ENCODE data around the gene COX6B2. TPM values are rescaled to one million over a fixed set of nuclear protein-coding genes. Genes with fewer than 3 reads are reported as not detected.
A peak's percentile ranks its signal among the peaks of the same experiment; 100 is the strongest.

The COX6B2 gene
- total RNA-seq, 2 donors from 2014 or later = 10.2 TPM; not detected in 1

DNA sequence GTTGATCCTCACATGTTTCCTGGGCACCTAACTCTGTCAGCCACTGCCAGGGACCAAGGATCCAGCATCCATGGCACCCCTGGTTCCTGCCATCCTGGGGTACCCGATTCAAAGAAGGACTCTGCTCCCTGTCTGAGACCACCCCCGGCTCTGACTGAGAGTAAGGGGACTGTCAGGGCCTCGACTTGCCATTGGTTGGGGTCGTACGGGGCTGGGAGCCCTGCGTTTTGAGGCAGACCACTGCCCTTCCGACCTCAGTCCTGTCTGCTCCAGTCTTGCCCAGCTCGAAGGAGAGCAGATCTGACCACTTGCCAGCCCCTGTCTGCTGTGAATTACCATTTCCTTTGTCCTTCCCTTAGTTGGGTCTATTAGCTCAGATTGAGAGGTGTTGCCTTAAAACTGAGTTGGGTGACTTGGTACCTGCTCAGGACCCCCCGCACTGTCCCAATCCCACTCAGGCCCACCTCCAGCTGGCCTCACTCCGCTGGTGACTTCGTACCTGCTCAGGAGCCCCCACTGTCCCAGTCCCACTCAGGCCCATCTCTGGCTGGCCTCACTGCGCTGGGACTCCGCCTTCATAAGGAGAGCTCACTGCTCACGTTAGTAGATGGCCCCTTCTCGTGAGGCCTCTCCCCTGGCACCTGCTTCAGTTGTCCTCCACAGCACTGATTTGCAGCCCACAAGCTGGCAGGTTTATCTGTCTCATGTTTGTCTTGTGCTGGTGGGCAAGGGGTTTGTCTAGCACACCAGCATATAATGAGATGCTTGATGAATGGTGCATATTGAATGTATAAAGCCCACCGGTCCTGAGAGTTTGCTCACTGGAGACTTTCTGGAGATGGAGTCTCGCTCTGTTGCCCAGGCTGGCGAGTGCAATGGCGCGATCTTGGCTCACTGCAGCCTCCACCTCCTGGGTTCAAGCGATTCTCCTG lies 35.1 kb upstream of the COX6B2 start:
- no peak overlapping the region for H3K27ac ChIP-seq
- H3K27me3 ChIP-seq (replicated peaks; ENCODE audit: insufficient read depth) = no peaks in the 10 kb centered on the region
- no peak for DNase-seq (ENCODE audit: low spot score)
- 77% methylated on average over 21 of the region's 21 CpGs for WGBS
- intact Hi-C loops (cut with DNase I) = loop anchor here (5.0 kb wide), 2 partner anchors 47 to 87 kb away; no protein-coding TSS in a partner anchor
- peaks cover 0 to 5% of the 10 kb centered on the region in 2 donors for H3K36me3 ChIP-seq
- H3K4me3 ChIP-seq = no peak overlapping the region
- H3K9me3 ChIP-seq = no peaks in the 10 kb centered on the region
- no peak for TF ChIP-seq POLR2A (IDR thresholded peaks at IDR 0.05)
- TF ChIP-seq CTCF (IDR thresholded peaks at IDR 0.05) = no peak
- TF ChIP-seq POLR2AphosphoS5 (IDR thresholded peaks at IDR 0.05) = no peak
- peaks cover 25% of the 10 kb centered on the region for H3K4me1 ChIP-seq (replicated peaks)

- 68% methylated on average over 24 of the region's 24 CpGs for WGBS
- Histone ChIP-seq H3K4me3 (peak overlapping the region; percentile 17 to 74), H3K9me3 (no peaks in the 10 kb centered on the region), H3K36me3 (peaks cover 0 to 5% of the 10 kb centered on the region in 2 donors), H3K27me3 (replicated peaks; ENCODE audit: insufficient read depth) (no peaks in the 10 kb centered on the region), H3K4me1 (replicated peaks) (peaks cover 30% of the 10 kb centered on the region), H3K27ac (no peak overlapping the region)
- intact Hi-C loops (cut with DNase I) = loop anchor here (5.0 kb wide), 2 partner anchors 46 to 86 kb away; no protein-coding TSS in a partner anchor
- DNase-seq (ENCODE audit: low spot score) = no peak
- no peak for TF ChIP-seq POLR2A (IDR thresholded peaks at IDR 0.05)
- no peak for TF ChIP-seq CTCF (IDR thresholded peaks at IDR 0.05)
- no peak for TF ChIP-seq POLR2AphosphoS5 (IDR thresholded peaks at IDR 0.05)
Observed at GRCh38 chr19:55387736-55388497, 33.4 kb upstream of the COX6B2 start.

DNA sequence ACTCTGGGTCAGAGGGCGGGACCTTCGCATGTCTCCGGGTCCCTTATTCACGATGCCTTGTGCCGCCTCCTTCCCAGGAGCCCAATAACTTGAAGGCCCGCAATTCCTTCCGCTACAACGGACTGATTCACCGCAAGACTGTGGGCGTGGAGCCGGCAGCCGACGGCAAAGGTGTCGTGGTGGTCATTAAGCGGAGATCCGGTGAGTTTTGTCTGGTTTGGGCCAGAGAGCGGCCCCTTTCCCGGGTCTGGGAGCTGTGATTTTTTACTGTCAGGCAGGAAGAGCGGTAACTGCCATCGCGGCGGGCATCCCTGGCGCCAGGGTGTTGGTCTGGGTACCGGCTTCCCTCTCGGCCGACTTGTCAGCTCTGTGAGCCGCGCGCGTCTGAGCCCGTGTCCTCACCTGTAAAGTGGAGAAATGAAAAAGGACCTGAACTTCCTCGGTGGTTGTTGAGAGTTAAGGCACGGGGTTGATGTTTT lies 32.0 kb upstream of the COX6B2 start:
- no peak for DNase-seq (ENCODE audit: low spot score)
- Histone ChIP-seq H3K4me3 (peak overlapping the region; percentile 74 to 78), H3K9me3 (no peaks in the 10 kb centered on the region), H3K36me3 (peaks cover 0 to 5% of the 10 kb centered on the region in 2 donors), H3K27ac (peak overlapping the region; percentile 93 to 96), H3K27me3 (replicated peaks; ENCODE audit: insufficient read depth) (no peaks in the 10 kb centered on the region), H3K4me1 (replicated peaks) (peaks cover 30% of the 10 kb centered on the region)
- TF ChIP-seq CTCF (IDR thresholded peaks at IDR 0.05) = no peak
- TF ChIP-seq POLR2A (IDR thresholded peaks at IDR 0.05) = no peak
- no peak for TF ChIP-seq POLR2AphosphoS5 (IDR thresholded peaks at IDR 0.05)
- intact Hi-C loops (cut with DNase I) = loop anchor here (5.0 kb wide), 2 partner anchors 44 to 84 kb away; no protein-coding TSS in a partner anchor
- WGBS = 1% methylated on average over 33 of the region's 33 CpGs

- H3K27me3 ChIP-seq (replicated peaks; ENCODE audit: insufficient read depth) = no peaks in the 10 kb centered on the region
- peaks cover 30% of the 10 kb centered on the region for H3K4me1 ChIP-seq (replicated peaks)
- TF ChIP-seq POLR2AphosphoS5 (IDR thresholded peaks at IDR 0.05) (peak; percentile 100), CTCF (IDR thresholded peaks at IDR 0.05) (peak in 1 of 4 experiments; percentile 6), POLR2A (IDR thresholded peaks at IDR 0.05) (peak; percentile 99)
- peaks cover 0 to 5% of the 10 kb centered on the region in 2 donors for H3K36me3 ChIP-seq
- peak within 1 kb of the TSS; percentile 93 to 96 for H3K27ac ChIP-seq
- H3K9me3 ChIP-seq = no peaks in the 10 kb centered on the region
- under 1% methylated on average over 68 of the region's 68 CpGs for whole genome bisulfite sequencing
- peak within 1 kb of the TSS; percentile 74 to 78 for H3K4me3 ChIP-seq
- DNase-seq (ENCODE audit: low spot score) = peak; percentile 99
- intact Hi-C loops (cut with DNase I) = loop anchor here (5.0 kb wide), 2 partner anchors 44 to 84 kb away; no protein-coding TSS in a partner anchor
Observed at GRCh38 chr19:55385724-55386492, 31.4 kb upstream of the COX6B2 start, which contains the start of gene RPL28. Gene RPL28 (plus strand): TSS chr19:55385932. CDS start chr19:55386358, 426 bp downstream.

All from prostate gland (tissue), 2 donors.